Epithelial cell of proximal tubule (primary cell): ENCODE results near the gene RAB22A. TPM values are rescaled to one million over a fixed set of nuclear protein-coding genes. Genes with fewer than 3 reads are reported as not detected.

Source experiments
- DNase-seq: peaks from one replicate; pipeline ENCODE4 v3.0.0-alpha.2; 2011; ENCODE audit warnings: low read depth
- H3K4me3 ChIP-seq: 2 replicates; pipeline ENCODE4 v1.5.1; 2011; ENCODE audit warnings: low read depth, mild to moderate bottlenecking, low read length
- CTCF ChIP-seq: conservative IDR thresholded peaks from 2 replicates; pipeline ENCODE4 v1.5.1; 2012; ENCODE audit warnings: low read depth, mild to moderate bottlenecking, low read length
- total RNA-seq: library from RNA; depleted of rRNA; stranded (reverse); fragments of >200 nt; gene quantifications from 2 replicates; pipeline ENCODE4 v1.2.3, GENCODE V29; 2015

The RAB22A gene
- total RNA-seq, 1 donor from 2014 or later, result 10.6 TPM

- TF ChIP-seq CTCF, result no peak
- DNase-seq, result no peak
- no peak overlapping the region for H3K4me3 ChIP-seq
Observed at GRCh38 chr20:58268936-58269619, 40.4 kb upstream of the RAB22A start.

- no peak overlapping the region for H3K4me3 ChIP-seq
- no peak for TF ChIP-seq CTCF
- no peak for DNase-seq
Observed at GRCh38 chr20:58271606-58272351, 37.7 kb upstream of the RAB22A start.

GRCh38 chr20:58274384-58274783 lies 35.1 kb upstream of the RAB22A start:
- TF ChIP-seq CTCF, result no peak
- DNase-seq, result no peak
- H3K4me3 ChIP-seq, result no peak overlapping the region

GRCh38 chr20:58277107-58277506 lies 32.4 kb upstream of the RAB22A start:
- no peak for TF ChIP-seq CTCF
- no peak overlapping the region for H3K4me3 ChIP-seq
- DNase-seq, result no peak

GRCh38 chr20:58277578-58278472 lies 31.7 kb upstream of the RAB22A start:
- no peak for TF ChIP-seq CTCF
- no peak overlapping the region for H3K4me3 ChIP-seq
- no peak for DNase-seq

- no peak for TF ChIP-seq CTCF
- DNase-seq, result no peak
- H3K4me3 ChIP-seq, result no peak overlapping the region
Observed at GRCh38 chr20:58286729-58287128, 22.8 kb upstream of the RAB22A start.
